K562 (cell line): ENCODE data around the gene PMPCB. TPM values are rescaled to one million over a fixed set of nuclear protein-coding genes. Genes with fewer than 3 reads are reported as not detected.

Experiments used
- FIP1L1 ChIP-seq: fragments of 200-400 bp; formaldehyde crosslinking; IDR thresholded peaks from 2 replicates; pipeline ENCODE4 v1.6.1; 2018; ENCODE audit warnings: mild to moderate bottlenecking, low read depth, low read length; ENCODE audit not compliant: poor library complexity, severe bottlenecking
- FOXJ2 ChIP-seq: fragments of 200-800 bp; sonication (Bioruptor generic); IDR thresholded peaks from 2 replicates; pipeline ENCODE4 v1.6.1; 2016; ENCODE audit warnings: missing genetic modification characterization, missing compliant biosample characterization
- KAT8 ChIP-seq: fragments of 450-650 bp; IDR thresholded peaks from 2 replicates; pipeline ENCODE4 v1.6.1; 2016; ENCODE audit warnings: low read depth, mild to moderate bottlenecking
- NR2F6 ChIP-seq: fragments of 450-650 bp; formaldehyde crosslinking; IDR thresholded peaks from 2 replicates; pipeline ENCODE4 v1.4.0; 2020; ENCODE audit warnings: mild to moderate bottlenecking
- SAFB2 ChIP-seq: fragments of 200-400 bp; formaldehyde crosslinking; IDR thresholded peaks from 2 replicates; pipeline ENCODE4 v1.6.1; 2018; ENCODE audit warnings: borderline replicate concordance, low read length, low read depth, moderate library complexity; ENCODE audit not compliant: severe bottlenecking
- ZFPM2 ChIP-seq: fragments of 250-450 bp; sonication (Bioruptor Pico); IDR thresholded peaks from 2 replicates; pipeline ENCODE4 v1.5.1; 2022; ENCODE audit warnings: mild to moderate bottlenecking
- ZNF174 ChIP-seq: fragments of 250-450 bp; sonication (Bioruptor Pico); IDR thresholded peaks from 2 replicates; pipeline ENCODE4 v1.4.0; 2020; ENCODE audit warnings: mild to moderate bottlenecking
- ZNF354B ChIP-seq: fragments of 250-450 bp; sonication (Bioruptor Pico); IDR thresholded peaks from 2 replicates; pipeline ENCODE4 v1.4.0; 2020
- polyA plus RNA-seq, 8 experiments: library from polyadenylated mRNA; depleted of rRNA in 4 of 8; stranded (reverse) in 5 of 8; unstranded in 3 of 8; fragments of >200 nt; fragmentation: Nextera tagmentation in 2 of 8; fragmentation: Illumina TruSeq in 1 of 8; extraction: Ambion mirVana in 2 of 8; extraction: Trizol in 1 of 8; gene quantifications; 2 replicates each; pipeline versions ENCODE4 v1.2.1 to v1.2.3, GENCODE V29; 2011 to 2014; ENCODE audit warnings: inconsistent platforms in 1 of 8, missing spikeins in 1 of 8
- total RNA-seq, 7 experiments: library from RNA; depleted of rRNA in 6 of 7; stranded (reverse); fragments of >200 nt in 6 of 7; fragmentation: Illumina TruSeq in 2 of 7; extraction: Trizol in 2 of 7; gene quantifications; 2 replicates each; pipeline versions ENCODE4 v1.2.1 to v1.2.3, GENCODE V29; 2011 to 2021; ENCODE audit warnings: low replicate concordance in 1 of 7
- TF ChIP-seq, protein P1 (sequence below): fragments of 250-450 bp; sonication (Bioruptor Pico); IDR thresholded peaks from 2 replicates; pipeline ENCODE4 v1.4.0; 2020; ENCODE audit warnings: mild to moderate bottlenecking, moderate library complexity
- TF ChIP-seq, protein P2 (sequence below): fragments of 250-450 bp; sonication (Bioruptor Pico); IDR thresholded peaks from 2 replicates; pipeline ENCODE4 v1.4.0; 2020; ENCODE audit warnings: mild to moderate bottlenecking, moderate library complexity, borderline replicate concordance
- TF ChIP-seq, protein P3 (sequence below): fragments of 450-650 bp; formaldehyde crosslinking; IDR thresholded peaks from 2 replicates; pipeline ENCODE4 v1.4.0; 2020; ENCODE audit warnings: mild to moderate bottlenecking, mixed read lengths
- TF ChIP-seq, protein P4 (sequence below): fragments of 250-450 bp; sonication (Bioruptor Pico); IDR thresholded peaks from 2 replicates; pipeline ENCODE4 v1.5.0; 2021; ENCODE audit warnings: mild to moderate bottlenecking, moderate library complexity
- TF ChIP-seq, protein P5 (sequence below): fragments of 250-450 bp; sonication (Bioruptor Pico); IDR thresholded peaks from 2 replicates; pipeline ENCODE4 v1.8.0; 2022; ENCODE audit warnings: moderate library complexity, mild to moderate bottlenecking, inconsistent platforms

The PMPCB gene
- total and polyA plus RNA-seq, 9 of the 15 experiments (the other 6 are each of a cell fraction or from before 2014, with no cell fraction given) = 61.2 to 209 (median 105) TPM

DNA sequence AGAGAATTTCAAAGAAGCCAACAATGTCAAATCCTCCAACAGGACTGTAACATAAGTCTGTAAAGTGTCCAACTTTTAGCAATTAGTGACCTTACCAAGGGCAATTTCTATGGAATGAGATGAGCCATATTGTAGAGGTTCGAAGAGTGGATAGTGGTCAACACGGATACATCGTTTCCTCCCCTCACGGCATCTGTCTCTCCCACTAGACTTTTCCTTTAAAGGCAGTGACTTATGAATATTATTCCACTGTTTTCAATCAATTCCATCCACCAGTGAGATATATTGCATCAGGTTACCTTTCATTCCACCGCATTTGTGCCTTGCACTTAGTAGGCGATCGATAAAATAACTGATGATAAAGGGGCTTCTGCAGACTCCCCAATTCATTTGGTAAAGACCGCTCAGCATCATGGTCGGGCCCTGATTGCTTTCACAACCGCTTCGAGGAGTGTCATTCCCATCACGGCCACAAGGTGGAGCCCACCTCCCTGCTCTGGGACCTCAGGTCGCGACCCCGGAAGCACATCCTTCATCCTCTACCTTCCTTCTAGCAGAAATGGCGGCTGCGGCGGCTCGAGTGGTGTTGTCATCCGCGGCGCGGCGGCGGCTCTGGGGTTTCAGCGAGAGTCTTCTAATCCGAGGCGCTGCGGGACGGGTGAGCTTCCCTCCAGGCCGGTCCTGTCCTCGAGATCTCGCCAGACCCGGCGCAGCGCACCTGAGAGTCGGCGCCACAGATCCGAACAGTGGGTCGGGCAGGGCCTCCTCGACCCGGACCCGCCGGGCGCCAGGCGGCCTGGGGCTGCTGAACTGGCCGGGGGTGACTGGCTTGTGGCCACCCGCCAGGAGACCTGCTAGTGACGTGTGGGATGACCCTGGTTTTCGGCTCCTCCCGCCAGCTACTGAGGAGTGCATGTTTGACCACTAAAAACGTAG is at the start of gene PMPCB (continued):
- TF ChIP-seq, protein P1, sequence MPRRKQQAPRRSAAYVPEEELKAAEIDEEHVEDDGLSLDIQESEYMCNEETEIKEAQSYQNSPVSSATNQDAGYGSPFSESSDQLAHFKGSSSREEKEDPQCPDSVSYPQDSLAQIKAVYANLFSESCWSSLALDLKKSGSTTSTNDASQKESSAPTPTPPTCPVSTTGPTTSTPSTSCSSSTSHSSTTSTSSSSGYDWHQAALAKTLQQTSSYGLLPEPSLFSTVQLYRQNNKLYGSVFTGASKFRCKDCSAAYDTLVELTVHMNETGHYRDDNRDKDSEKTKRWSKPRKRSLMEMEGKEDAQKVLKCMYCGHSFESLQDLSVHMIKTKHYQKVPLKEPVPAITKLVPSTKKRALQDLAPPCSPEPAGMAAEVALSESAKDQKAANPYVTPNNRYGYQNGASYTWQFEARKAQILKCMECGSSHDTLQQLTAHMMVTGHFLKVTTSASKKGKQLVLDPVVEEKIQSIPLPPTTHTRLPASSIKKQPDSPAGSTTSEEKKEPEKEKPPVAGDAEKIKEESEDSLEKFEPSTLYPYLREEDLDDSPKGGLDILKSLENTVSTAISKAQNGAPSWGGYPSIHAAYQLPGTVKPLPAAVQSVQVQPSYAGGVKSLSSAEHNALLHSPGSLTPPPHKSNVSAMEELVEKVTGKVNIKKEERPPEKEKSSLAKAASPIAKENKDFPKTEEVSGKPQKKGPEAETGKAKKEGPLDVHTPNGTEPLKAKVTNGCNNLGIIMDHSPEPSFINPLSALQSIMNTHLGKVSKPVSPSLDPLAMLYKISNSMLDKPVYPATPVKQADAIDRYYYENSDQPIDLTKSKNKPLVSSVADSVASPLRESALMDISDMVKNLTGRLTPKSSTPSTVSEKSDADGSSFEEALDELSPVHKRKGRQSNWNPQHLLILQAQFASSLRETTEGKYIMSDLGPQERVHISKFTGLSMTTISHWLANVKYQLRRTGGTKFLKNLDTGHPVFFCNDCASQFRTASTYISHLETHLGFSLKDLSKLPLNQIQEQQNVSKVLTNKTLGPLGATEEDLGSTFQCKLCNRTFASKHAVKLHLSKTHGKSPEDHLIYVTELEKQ = no peak
- TF ChIP-seq, protein P2, sequence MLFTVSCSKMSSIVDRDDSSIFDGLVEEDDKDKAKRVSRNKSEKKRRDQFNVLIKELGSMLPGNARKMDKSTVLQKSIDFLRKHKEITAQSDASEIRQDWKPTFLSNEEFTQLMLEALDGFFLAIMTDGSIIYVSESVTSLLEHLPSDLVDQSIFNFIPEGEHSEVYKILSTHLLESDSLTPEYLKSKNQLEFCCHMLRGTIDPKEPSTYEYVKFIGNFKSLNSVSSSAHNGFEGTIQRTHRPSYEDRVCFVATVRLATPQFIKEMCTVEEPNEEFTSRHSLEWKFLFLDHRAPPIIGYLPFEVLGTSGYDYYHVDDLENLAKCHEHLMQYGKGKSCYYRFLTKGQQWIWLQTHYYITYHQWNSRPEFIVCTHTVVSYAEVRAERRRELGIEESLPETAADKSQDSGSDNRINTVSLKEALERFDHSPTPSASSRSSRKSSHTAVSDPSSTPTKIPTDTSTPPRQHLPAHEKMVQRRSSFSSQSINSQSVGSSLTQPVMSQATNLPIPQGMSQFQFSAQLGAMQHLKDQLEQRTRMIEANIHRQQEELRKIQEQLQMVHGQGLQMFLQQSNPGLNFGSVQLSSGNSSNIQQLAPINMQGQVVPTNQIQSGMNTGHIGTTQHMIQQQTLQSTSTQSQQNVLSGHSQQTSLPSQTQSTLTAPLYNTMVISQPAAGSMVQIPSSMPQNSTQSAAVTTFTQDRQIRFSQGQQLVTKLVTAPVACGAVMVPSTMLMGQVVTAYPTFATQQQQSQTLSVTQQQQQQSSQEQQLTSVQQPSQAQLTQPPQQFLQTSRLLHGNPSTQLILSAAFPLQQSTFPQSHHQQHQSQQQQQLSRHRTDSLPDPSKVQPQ = no peak
- TF ChIP-seq ZNF354B (CRISPR knock-in tag) (no peak), ZFPM2 (CRISPR knock-in tag) (no peak), NR2F6 (CRISPR knock-in tag) (no peak), FIP1L1 (no peak), SAFB2 (no peak), KAT8 (no peak), ZNF174 (CRISPR knock-in tag) (no peak), FOXJ2 (tag) (no peak)
- TF ChIP-seq, protein P3, sequence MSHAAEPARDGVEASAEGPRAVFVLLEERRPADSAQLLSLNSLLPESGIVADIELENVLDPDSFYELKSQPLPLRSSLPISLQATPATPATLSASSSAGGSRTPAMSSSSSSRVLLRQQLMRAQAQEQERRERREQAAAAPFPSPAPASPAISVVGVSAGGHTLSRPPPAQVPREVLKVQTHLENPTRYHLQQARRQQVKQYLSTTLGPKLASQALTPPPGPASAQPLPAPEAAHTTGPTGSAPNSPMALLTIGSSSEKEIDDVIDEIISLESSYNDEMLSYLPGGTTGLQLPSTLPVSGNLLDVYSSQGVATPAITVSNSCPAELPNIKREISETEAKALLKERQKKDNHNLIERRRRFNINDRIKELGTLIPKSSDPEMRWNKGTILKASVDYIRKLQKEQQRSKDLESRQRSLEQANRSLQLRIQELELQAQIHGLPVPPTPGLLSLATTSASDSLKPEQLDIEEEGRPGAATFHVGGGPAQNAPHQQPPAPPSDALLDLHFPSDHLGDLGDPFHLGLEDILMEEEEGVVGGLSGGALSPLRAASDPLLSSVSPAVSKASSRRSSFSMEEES = no peak
- TF ChIP-seq, protein P4, sequence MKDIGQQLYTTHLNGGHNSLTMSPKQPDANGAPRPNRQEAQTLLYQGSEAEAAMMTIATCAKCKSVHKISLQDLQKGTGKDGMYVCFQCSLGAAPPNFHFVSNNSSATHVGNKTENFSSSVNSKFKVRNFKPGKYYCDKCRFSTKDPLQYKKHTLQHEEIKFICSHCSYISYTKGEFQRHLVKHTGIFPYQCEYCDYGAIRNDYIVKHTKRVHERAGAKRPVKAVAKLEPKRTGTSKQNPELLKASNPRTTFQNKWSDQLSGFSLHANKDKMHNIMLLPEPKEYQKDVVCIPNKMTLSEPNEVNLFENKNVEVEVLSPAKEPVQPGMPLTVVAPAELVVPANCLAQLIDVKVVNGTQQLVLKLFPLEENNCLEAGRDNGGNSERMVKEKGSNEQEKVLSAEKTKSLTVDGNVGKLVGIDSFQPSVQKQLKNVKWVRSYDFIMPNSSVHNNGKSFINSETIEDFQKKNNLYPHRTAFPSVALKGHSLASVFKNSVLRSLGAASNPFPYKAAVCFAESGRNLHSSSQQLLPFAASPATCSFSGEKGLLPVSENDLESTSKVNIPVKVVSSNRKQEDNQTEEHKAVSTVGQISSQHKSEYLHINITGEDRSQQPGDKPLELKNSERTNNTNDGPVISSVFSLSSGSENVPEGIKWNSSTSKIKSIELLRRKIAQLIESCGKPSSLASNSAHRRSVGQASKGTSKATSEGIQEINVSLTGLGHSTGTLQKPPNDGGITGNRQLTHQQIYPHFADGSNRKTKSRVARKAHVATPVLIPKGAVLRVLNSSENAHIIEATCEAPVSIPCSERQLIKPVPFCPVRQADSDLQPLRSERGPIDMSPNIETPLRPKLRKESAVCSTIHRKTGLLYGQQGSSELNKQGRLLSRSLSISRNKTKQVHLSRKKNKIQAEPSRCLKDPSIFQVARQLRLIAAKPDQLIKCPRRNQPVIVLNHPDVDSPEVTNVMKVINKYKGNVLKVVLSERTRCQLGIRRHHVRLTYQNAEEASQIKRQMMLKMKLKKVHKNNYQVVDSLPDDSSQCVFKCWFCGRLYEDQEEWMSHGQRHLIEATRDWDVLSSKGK (CRISPR knock-in tag) = no peak
- TF ChIP-seq, protein P5, sequence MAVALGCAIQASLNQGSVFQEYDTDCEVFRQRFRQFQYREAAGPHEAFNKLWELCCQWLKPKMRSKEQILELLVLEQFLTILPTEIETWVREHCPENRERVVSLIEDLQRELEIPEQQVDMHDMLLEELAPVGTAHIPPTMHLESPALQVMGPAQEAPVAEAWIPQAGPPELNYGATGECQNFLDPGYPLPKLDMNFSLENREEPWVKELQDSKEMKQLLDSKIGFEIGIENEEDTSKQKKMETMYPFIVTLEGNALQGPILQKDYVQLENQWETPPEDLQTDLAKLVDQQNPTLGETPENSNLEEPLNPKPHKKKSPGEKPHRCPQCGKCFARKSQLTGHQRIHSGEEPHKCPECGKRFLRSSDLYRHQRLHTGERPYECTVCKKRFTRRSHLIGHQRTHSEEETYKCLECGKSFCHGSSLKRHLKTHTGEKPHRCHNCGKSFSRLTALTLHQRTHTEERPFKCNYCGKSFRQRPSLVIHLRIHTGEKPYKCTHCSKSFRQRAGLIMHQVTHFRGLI (CRISPR knock-in tag) = no peak
